Bronchial epithelial cell (primary cell): ENCODE results near the gene EMC10. TPM values are rescaled to one million over a fixed set of nuclear protein-coding genes. Genes with fewer than 3 reads are reported as not detected.

Experiments used
- DNase-seq: peaks from one replicate; pipeline ENCODE4 v3.0.0-alpha.2; 2010; ENCODE audit warnings: low read depth
- FAIRE-seq: peaks from 2 replicates; lab custom pipeline; 2011; peaks lifted over from hg19 to GRCh38; lab: Jason Lieb, UNC
- H3K27me3 ChIP-seq: 2 replicates; pipeline ENCODE4 v1.5.1; 2011; ENCODE audit warnings: low read length; ENCODE audit not compliant: control insufficient read depth, insufficient read depth
- H3K36me3 ChIP-seq: 2 replicates; pipeline ENCODE4 v1.5.1; 2011; ENCODE audit warnings: low read length; ENCODE audit not compliant: control insufficient read depth, insufficient read depth
- H3K4me3 ChIP-seq: 2 replicates; pipeline ENCODE4 v1.5.1; 2011; ENCODE audit warnings: mild to moderate bottlenecking, low read depth, low read length, control low read depth
- total RNA-seq: library from RNA; depleted of rRNA; stranded (reverse); fragments of >200 nt; gene quantifications from 2 replicates; pipeline ENCODE4 v1.2.1, GENCODE V29; 2014
- TF ChIP-seq, protein P1 (sequence below): IDR thresholded peaks from 2 replicates; pipeline ENCODE4 v1.5.1; 2011; ENCODE audit warnings: mild to moderate bottlenecking, moderate library complexity, low read length, control low read depth, inconsistent platforms; ENCODE audit not compliant: insufficient read depth, severe bottlenecking

The EMC10 gene
- total RNA-seq, 1 donor from 2014 or later: 24.7 TPM

DNA sequence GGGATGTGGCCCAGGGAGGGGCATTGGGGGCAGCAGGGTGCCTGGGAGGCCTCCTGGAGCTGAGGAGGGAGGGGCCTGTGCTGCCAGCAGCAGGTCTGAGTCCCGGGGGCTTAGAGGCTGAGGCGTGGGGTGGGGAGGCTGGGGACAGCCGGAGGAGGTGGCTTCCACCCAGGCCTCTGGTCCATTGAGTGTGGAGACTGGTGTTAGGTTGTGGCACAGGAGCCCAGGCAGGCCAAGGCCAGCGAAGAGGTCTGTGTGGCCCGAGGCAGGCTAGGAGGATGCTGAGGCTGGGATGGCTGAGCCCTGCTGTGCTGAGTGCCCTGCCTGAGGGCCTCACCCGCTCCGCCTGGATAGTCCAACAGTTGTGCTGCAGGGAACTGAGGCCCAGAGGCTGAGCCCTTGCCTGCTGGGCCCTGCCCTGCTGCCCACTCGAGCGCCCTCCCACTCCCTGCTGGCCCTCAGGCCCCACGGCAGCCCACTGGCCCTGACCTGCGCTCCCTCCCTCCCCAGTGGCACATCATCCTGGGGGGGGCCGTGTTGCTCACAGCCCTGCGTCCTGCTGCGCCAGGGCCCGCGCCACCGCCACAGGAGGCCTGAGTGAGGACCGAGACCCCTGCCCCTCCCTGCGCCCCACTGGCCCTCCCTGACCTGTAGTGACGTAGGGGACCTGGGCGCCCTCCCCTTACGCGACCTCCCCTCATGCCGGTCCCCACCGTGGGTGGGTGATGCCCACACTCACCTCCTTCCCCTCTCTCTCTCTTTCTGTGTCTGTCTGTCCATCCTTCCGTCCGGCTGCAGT lies 5.2 kb downstream of the EMC10 start:
- peaks cover 22% of the 10 kb centered on the region for H3K36me3 ChIP-seq
- no peaks in the 10 kb centered on the region for H3K27me3 ChIP-seq
- FAIRE-seq: no peak
- TF ChIP-seq, protein P1, sequence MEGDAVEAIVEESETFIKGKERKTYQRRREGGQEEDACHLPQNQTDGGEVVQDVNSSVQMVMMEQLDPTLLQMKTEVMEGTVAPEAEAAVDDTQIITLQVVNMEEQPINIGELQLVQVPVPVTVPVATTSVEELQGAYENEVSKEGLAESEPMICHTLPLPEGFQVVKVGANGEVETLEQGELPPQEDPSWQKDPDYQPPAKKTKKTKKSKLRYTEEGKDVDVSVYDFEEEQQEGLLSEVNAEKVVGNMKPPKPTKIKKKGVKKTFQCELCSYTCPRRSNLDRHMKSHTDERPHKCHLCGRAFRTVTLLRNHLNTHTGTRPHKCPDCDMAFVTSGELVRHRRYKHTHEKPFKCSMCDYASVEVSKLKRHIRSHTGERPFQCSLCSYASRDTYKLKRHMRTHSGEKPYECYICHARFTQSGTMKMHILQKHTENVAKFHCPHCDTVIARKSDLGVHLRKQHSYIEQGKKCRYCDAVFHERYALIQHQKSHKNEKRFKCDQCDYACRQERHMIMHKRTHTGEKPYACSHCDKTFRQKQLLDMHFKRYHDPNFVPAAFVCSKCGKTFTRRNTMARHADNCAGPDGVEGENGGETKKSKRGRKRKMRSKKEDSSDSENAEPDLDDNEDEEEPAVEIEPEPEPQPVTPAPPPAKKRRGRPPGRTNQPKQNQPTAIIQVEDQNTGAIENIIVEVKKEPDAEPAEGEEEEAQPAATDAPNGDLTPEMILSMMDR: no peak
- no peak overlapping the region for H3K4me3 ChIP-seq
- no peak for DNase-seq

DNA sequence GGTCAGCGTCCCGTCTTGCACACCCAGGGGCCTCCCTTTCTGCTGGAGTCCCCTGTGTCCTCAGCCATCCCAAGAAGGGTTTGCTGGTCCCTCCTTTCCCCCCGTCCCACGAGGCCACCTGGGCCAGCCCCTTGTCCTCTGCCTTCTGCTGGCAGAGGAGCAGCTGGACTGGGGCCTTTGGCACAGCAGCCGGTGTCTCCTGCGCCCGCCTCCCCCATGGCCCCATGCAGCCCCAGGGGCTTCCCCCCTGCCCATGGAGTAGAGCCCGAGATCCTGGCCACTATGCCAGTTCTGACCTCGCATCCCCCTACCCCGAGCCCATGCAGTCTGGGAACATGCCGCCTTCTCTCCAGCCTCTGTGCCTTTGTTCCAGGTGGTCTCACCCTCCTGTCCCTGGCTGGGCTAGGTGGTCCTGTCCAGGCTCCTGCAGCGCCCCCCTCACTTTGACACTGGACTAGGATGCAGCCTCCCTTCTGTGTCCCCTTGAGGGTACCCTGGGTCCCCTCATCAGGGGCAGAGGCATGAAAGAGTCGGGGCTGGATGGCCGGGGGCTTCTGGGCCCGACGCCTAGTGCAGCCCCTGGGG lies 6.1 kb downstream of the EMC10 start:
- FAIRE-seq (no peak), DNase-seq (no peak)
- no peaks in the 10 kb centered on the region for H3K27me3 ChIP-seq
- H3K36me3 ChIP-seq: peaks cover 22% of the 10 kb centered on the region
- TF ChIP-seq, protein P1: no peak
- H3K4me3 ChIP-seq: no peak overlapping the region

DNA sequence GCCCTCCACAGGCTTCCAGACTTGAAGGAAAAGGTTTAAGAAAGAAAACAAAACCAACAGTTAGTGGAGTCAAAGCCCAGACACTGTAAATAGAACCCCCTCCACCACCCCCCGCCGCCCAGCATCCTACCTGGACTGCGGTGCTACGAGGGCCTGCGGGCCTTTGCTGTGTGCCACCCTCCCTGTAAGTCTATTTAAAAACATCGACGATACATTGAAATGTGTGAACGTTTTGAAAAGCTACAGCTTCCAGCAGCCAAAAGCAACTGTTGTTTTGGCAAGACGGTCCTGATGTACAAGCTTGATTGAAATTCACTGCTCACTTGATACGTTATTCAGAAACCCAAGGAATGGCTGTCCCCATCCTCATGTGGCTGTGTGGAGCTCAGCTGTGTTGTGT lies 6.6 kb downstream of the EMC10 start:
- FAIRE-seq (no peak), DNase-seq (no peak)
- peaks cover 19% of the 10 kb centered on the region for H3K36me3 ChIP-seq
- H3K4me3 ChIP-seq: no peak overlapping the region
- TF ChIP-seq, protein P1: no peak
- H3K27me3 ChIP-seq: no peaks in the 10 kb centered on the region

DNA sequence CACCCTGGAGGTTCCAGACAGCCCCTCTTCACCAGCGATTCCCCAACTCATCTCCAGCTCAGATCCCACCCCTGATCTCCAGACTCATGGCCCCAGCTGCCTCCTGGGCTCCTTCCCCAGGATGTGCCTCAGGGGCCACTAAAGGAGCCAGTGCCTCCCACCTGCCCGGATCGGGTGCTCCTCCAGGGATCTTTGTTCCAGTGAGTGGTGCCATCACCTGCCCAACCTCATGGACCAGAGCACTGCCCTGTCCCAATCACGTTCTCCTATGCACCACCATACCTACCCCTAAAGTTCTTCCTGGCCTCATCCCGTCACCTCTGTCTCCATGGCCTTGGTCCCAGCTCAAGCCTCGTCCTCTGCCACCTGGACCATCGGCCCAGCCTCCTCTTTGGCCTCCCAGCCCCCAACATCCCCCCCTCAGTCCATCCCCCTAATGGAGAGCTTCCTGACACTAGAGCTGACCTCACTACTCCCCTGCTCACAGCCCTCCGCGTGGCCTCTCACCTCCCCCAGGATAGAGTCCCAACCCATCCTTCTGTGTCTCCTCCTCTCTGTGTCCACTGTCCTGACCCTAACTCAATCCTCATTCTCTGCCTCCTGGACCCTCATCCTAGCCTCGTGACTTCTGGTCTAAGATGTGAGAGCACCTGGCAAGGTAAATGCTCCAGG lies 9.1 kb downstream of the EMC10 start:
- TF ChIP-seq, protein P1: no peak
- no peak overlapping the region for H3K4me3 ChIP-seq
- FAIRE-seq (peak; percentile 47), DNase-seq (no peak)
- H3K36me3 ChIP-seq: peaks cover 4% of the 10 kb centered on the region
- no peaks in the 10 kb centered on the region for H3K27me3 ChIP-seq

DNA sequence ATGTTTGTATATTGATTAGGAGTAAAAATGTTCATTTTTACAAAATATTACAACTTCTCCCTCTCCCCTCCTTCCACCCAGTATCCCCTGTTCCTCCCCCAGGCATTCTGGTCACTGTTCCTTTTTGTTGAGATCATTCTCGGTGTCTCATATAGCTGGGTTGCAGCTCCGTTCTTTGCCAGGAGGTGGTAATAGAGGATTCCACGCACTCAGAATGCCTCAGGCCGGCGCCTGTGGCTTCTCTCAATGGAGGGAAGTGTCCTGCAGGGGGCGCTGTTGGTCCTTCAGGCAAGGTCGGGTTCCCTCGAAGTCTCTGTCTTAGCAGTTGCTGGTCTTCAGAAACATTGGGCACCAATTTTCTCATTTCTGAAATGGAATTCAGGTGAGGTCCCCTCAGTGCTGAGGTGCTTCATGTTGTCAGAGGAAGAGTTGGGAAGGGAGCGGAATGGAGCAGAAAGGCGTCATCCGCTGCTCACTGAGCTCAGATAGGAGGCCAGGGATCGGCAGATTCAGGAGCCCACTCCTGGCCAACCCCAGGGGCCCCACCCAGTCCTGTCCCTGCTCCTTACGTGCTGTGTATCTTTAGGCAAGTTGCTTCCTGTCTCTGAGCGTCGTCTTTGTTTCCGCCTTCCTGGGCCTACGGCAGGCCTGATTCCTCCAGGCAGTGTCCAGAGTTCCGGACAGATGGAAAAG lies 10.7 kb downstream of the EMC10 start:
- peak; percentile 5 for DNase-seq
- H3K27me3 ChIP-seq: no peaks in the 10 kb centered on the region
- TF ChIP-seq, protein P1: peak; percentile 48

More for the DNA sequence above, 10.7 kb downstream of the EMC10 start:
- FAIRE-seq: no peak
- Histone ChIP-seq H3K36me3 (no peaks in the 10 kb centered on the region), H3K4me3 (no peak overlapping the region)
